Measurements from ENCODE around the gene HOXC5.
A peak's percentile ranks its signal among the peaks of the same experiment; 100 is the strongest.

Gene HOXC5

GRCh38 chr12:54032627-54033100 lies at the start of gene HOXC5:
Gene HOXC5, plus strand, starts transcription at chr12:54033050. Its CDS starts 73 bp downstream, at chr12:54033123.
- DNase-seq: peak; percentile 92

- DNase-seq: no peak
Observed at GRCh38 chr12:53983568-53983949, 49.3 kb upstream of the HOXC5 start.

- no peak for DNase-seq
Observed at GRCh38 chr12:53983950-53984572, 48.8 kb upstream of the HOXC5 start.

- peak; percentile 95 for DNase-seq
Observed at GRCh38 chr12:53984901-53985691, 47.8 kb upstream of the HOXC5 start, which contains the start of gene HOXC10. Gene HOXC10, plus strand, starts transcription at chr12:53985146. Its CDS starts 114 bp downstream, at chr12:53985260.

- DNase-seq: no peak
Observed at GRCh38 chr12:53985692-53985993, 47.2 kb upstream of the HOXC5 start.

GRCh38 chr12:53985994-53986685 lies 46.7 kb upstream of the HOXC5 start:
- DNase-seq: no peak

- no peak for DNase-seq
Observed at GRCh38 chr12:53986686-53987483, 46.0 kb upstream of the HOXC5 start.

GRCh38 chr12:53987787-53988230 lies 45.0 kb upstream of the HOXC5 start:
- DNase-seq: no peak

GRCh38 chr12:53988541-53989226 lies 44.2 kb upstream of the HOXC5 start:
- DNase-seq: no peak

GRCh38 chr12:53989227-53990113 lies 43.4 kb upstream of the HOXC5 start:
- DNase-seq: no peak

GRCh38 chr12:53990311-53991076 lies 42.4 kb upstream of the HOXC5 start:
- DNase-seq: no peak

- no peak for DNase-seq
Observed at GRCh38 chr12:53991077-53991460, 41.8 kb upstream of the HOXC5 start.

- no peak for DNase-seq
Observed at GRCh38 chr12:53992377-53992889, 40.4 kb upstream of the HOXC5 start.

GRCh38 chr12:53993162-53994008 lies 39.5 kb upstream of the HOXC5 start:
- DNase-seq: no peak

- no peak for DNase-seq
Observed at GRCh38 chr12:53994009-53994263, 38.9 kb upstream of the HOXC5 start.

- peak; percentile 33 for DNase-seq
Observed at GRCh38 chr12:53994264-53995001, 38.4 kb upstream of the HOXC5 start.

GRCh38 chr12:53995002-53995377 lies 37.9 kb upstream of the HOXC5 start:
- peak; percentile 30 for DNase-seq

- peak; percentile 54 for DNase-seq
Observed at GRCh38 chr12:53995378-53996239, 37.2 kb upstream of the HOXC5 start.
